CD1c-positive myeloid dendritic cell (primary cell): ENCODE measurements around the gene MTHFS.
"Not testable (repeated sequence)": the region's sequence is repeated elsewhere in the genome, so short reads cannot be mapped to it uniquely, and the experiment has no call there.

Source experiments
- DNase-seq: peaks from one replicate; pipeline ENCODE4 v3.0.0-alpha.2; 2016; ENCODE audit errors: extremely low spot score

MTHFS gene

DNA sequence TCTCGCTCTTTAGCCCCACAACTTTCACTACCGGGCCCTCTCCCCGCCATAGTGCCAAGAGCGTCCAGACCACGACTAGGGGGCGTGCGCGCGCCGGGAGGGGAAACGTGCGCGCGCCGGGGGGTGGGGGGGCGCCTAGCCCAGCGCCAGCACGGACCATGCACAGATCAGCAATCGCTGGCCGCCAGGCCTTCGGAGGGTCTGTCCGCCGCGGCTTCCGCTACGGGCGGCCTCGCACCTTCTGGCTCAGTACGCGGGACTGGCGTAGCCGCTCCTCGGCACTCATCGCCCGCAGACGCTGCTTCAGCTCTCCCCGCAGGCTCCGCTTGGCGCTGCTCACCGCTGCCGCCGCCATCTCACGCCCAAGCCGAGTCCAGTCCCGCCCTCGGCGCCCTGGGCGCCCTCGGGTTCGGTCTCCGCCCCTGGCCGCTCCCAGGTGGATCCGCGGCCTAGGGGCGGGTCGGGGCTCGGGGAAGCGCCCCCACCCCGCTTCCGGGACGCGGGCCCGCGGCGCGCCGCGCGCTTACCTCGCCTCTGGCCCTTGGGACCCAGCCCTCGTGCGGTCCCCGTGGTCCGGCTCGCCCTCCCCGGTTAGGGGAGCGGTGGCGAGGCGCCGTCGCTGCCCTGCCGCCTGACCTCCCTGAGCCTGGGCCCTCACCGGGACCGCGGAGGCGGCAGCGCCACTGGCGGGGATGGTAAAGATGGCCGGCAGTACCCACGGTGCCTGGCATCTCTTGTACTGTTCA lies at the start of gene MTHFS:
MTHFS (minus strand) TSS at position 381 of the 746 bp plus-strand sequence; CDS start at position 355, 26 bp downstream.
- DNase-seq: peak; percentile 75

DNA sequence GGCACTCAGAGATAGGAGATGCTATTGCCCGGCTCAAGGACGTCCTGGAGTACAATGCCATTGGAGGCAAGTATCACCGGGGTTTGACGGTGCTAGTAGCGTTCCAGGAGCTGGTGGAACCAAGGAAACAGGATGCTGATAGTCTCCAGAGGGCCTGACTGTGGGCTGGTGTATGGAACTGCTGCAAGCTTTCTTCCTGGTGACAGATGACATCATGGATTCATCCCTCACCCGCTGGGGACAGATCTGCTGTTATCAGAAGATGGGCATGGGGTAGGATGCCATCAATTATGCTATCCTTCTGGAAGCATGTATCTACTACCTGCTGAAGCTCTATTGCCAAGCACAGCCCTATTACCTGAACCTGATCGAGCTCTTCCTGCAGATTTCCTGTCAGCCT lies 47.8 kb upstream of the MTHFS start:
- no peak for DNase-seq

DNA sequence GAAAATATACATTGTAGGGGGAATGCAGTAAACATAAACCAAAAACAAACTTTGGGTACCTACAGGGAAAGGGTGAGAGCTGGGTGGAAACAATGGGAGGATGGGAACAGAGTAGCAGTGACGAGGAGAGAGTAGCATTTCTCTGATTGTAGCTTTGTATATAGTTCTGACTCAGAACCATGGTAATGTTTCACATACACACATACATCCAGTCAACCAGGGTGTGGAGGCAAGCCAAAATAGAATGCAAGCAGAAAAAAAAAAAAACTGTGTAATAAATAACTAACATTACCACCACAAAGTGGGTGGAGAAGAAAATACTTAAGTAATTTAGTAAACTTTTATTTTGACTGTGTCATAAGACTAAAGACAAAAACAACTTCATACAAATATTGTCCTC lies 47.0 kb upstream of the MTHFS start:
- no peak for DNase-seq

DNA sequence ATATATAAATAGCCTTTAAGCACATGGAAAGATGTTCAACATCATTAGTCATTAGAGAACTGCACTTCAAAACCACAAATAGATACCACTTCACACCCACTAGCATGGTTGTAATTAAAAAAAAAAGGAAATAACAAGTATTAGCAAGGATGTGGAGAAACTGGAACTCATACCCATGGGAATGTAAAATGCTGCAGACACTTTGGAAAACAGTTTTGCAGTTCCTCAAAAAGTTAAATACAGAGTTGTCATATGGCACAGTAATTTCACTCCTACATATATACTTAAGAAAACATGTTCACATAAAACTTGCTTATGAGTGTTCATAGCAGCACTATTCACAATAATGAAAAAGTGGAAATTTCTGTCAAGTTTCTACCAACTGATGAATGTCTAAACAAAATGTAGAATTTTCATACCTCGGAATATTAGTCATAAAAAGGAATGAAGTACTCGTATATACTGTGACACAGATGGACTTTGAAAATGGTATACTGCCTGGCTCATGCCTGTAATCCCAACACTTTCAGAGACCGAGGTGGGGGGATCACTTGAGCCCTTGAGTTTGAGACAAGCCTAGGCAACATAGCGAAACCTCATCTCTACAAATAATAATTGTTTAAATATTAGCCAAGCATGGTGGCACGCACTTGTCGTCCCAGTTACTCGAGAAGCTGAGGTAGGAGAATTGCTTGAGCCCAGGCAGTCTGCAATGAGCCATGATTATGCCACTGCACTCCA lies 46.1 kb upstream of the MTHFS start:
- peak; percentile 81 for DNase-seq

DNA sequence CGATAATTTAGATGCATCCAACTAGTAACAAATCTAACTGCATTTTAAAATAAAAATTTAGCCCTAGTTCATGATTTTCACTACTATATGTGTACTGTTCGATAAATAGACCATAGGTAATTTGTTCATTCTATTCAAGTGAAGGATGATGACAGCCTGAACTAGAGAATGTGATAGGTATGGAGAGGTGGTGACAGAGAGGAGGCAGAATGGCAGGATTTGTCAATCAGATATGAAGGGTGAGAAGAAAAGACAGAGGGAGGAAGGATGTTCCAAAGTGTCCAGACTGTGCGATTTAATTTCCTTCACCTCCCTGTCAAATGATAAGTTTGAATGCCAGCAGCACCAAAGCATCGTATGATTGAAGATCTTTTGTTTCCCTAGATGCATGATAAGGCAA lies 42.6 kb upstream of the MTHFS start:
- DNase-seq: no peak

DNA sequence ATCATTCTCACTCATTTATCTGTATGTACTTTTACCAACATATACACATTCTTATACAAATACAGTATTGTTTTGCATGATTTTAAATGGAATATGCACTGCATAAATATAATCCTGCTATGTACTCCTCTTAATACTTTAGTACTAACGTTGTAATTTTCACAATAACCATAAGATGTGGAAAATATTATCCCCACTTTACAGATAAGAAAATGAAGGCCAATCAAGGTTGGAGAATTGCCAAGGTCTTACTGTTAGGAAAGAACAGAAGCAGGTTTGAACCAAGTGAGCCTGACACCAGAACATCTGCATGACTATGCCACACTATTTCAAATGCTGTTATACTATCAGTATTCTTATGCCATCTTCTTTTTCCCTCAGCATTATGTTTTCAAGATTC lies 41.3 kb upstream of the MTHFS start:
- no peak for DNase-seq

DNA sequence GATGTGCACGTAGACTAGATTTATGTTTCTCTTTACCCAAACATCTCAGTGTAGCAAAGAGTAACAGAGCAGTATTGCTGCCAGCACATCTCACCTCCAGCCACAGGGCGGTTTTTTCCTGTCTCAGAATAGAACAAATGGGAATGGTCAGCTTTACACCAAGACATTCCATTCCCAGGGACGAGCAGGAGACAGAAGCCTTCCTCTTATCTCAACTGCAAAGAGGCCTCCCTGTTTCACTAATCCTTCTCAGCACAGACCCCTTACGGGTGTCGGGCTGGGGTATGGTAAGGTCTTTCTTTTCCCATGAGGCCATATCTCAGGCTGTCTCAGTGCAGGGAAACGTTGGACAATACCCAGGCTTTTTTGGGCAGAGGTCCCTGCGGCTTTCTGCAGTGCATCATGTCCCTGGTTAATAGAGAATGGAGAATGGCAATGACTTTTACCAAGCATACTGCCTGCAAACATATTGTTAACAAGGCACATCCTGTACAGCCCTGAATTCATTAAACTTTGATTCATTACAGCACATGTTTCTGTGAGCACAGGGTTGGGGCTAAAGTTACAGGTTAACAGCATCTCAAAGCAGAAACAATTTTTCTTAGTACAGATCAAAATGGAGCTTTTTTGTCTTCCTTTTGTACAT lies 38.9 kb upstream of the MTHFS start:
- not testable (repeated sequence) for DNase-seq

DNA sequence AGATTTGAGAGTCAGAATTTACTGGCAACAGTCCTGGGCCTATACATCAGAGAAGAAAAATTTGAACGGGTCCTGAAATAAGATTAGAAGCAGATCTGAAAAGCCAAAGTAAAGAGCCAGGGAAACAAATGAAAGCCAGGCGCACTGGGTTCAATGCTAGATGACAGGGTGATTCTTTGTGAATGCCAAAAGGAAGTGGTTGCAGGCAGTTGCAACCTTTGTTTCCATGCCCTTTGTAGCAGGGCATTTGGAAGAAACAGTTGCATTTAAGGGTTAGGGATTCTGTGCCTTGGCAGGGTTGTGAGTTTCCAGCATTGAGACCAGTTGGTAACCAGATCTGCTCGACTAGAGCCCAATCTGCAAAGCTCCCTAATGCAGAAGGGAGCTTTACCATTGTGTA lies 36.4 kb upstream of the MTHFS start:
- no peak for DNase-seq

DNA sequence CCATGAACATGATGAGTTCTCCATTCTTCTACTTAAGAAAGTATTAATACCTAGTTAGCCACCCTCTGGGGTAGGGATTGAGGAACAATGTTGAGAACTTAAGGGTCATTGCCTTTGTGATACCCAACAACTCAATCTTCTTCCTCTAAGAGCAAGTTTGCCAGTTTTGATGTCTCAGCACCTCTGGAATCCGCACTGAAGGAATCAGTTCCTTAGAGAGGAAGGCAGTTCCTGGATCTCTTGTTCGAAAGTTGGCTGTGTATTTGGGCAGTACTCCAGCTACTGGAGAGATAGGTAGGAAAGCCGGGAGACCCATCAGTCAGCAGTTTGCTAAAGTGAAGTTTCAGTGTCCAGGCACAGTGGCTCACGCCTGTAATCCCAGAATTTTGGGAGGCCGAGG lies 35.6 kb upstream of the MTHFS start:
- peak; percentile 80 for DNase-seq

DNA sequence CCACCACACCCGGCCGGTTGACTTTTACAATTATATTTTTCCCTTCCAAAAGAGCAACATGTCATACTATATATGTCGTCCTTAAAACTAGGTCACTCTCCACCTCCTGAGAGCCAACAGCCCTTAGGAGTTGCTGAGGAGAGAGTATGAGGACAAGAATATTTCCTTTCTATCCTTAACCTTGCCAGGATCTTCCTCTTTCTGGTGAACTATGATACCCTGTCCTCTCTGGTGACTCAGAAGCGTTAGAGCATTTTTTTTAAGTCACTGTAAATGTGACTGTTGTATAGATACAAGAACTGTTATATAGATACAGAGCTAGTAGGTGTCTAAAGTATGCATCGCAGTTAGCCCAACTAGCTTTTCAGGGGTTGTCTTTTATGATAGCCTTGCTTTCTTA lies 33.7 kb upstream of the MTHFS start:
- DNase-seq: peak; percentile 70

DNA sequence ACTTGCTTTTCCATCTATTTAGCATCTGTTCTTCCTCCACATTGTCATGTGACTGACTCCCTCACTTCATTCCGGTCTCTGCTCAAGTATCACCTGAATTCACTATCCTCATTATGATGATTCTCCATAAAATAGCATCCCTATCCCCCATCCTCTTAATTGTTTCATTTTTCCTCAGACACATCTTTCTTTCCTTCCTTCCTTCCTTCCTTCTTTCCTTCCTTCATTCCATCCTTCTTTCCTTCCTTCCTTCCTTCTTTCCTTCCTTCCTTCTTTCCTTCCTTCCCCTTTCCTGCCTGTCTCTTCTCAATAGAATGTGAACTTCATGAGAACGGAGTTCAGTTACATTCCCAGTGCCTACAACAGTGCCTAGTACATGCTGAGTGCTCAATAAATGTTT lies 32.6 kb upstream of the MTHFS start:
- no peak for DNase-seq

DNA sequence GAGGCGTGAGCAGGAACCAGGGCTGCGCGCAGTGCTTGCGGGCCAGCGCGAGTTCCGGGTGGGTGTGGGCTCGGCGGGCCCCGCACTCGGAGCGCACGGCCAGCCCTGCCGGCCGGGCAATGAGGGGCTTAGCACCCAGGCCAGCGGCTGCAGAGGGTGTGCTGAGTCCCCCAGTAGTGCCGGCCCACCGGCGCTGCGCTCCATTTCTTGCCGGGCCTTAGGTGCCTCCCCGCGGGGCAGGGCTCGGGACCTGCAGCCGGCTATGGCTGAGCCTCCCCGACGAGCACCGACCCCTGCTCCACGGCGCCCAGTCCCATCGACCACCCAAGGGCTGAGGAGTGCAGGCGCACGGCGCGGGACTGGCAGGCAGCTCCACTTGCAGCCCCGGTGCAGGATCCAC lies 29.3 kb upstream of the MTHFS start:
- not testable (repeated sequence) for DNase-seq

DNA sequence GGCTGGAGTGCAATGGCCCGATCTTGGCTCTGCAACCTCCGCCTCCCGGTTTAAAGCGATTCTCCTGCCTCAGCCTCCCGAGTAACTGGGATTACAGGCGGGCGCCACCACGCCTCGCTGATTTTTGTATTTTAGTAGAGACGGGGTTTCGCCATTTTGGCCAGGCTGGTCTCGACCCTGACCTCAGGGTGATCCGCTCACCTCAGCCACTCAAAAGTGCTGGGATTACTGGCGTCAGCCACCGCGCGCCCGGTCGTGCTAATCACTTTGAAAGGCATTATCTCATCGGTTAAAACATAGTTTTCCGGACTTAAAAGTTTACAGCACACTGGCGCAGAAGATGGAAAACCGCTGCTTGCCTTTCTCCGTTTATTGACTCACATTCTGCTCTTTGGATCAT lies 27.6 kb upstream of the MTHFS start:
- DNase-seq: no peak

DNA sequence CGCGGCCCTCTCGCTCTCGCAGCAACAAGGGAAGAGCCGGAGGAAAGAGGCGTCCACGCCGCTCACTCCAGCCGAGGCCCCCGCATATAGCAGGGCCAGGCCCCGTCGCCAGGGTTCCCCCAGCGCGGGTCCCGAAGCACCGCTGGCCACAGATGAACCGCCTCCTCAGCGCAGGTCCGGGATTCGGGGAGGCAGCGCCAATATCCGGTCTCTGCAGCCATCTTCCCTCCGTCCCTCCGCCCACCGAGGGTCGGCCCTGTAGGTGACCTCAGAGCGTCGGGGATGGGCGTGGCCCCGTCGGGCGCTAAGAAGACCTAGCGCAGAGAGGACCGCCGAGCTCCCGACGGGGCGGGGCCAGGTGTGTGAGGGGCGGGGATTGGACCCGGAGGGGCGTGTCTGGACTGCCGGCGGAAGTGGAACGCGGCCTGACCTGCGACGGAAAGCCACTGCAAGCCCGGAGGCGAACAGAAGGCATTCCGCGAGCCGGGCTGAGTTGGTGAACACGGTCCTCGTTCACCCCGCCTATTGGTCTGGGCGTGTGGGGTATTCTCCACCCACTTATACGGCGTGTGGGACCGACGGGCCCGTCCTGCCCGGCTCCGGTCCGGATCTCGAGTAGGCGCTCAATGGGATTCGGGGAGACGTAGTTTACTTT lies 26.8 kb upstream of the MTHFS start:
- peak; percentile 96 for DNase-seq

DNA sequence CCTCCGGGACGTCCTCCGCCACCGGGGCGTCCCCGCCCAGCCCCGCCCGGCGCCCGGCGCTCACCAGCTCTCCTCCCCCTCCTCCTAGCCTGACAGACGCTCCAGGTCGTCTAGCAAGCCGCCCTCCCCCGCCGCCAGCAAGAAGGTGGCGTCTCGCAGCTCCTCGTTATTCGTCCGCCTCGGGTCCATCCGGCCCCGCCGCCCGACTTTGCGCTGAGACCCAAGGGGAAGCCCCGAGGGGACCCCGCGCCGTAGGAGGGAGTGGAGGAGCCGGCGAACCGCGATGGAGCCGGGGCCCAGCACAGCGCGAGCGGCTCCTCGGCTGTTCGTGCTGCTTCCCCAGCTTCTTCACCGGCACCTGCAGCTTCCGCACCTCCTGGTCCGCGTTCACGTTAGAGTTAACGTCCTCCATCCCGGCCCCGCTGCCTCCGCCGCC lies 26.3 kb upstream of the MTHFS start:
- peak; percentile 50 for DNase-seq

DNA sequence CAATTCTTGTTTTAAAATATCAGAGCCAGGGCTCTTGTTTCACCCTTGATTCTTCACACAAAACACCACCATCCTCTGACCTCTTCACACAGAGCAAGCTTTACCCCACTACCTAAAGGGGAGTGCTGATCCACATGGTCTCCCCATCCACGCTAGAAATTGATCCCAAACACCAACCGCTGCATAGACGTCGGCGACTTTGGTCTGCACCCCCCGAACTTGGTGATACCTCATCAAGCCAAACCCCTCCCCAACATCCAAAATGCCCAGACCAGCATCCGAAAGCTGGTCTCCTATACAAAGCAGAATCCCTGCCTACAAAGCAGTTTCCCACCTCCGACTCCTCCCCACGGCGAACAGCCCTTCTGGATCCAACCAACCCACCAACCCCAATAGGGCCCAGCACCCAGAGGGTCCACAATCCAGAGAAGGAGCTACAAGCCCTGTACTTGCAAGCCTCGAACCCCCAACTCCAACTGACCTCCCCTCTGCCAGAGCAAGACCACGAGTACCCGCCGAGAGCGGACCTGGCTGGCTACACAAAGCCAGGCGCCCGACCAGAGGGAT lies 25.8 kb upstream of the MTHFS start:
- DNase-seq: no peak

DNA sequence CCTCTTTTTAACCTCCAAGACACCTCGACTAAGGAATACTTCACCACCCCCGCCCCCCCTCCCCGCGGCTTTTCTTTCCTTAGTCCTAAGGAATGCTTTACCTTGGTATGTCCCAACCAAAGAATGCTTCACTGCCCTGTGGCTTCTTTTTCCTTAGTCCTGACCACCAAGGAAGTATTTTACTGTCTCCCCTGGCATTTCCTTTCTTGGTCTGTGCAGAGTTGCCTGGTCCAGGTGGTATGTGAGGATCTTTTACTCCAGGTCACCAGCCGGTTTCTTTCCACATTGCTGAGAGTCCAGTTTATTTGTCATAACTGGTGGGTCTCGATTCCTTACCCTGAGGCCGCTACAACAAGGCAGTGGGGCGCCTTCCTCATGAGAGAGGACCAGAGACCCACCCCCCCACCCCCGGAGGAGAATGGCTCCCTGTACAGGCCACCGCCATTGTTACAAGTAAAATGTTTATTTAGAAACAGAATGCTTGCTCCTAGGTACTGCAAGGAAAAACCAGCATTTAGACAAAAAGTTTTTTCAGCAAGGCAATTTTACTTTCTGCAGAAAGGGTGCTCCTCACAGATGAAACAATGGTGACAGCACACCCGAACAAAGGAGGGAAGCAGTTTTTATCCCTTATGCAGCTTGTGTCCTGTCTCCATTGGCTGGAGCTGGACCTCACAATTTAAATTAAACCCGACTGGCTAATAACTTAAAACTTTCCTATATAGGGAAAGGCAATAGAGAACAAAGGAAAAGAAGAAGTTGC lies 23.1 kb upstream of the MTHFS start:
- DNase-seq: no peak

DNA sequence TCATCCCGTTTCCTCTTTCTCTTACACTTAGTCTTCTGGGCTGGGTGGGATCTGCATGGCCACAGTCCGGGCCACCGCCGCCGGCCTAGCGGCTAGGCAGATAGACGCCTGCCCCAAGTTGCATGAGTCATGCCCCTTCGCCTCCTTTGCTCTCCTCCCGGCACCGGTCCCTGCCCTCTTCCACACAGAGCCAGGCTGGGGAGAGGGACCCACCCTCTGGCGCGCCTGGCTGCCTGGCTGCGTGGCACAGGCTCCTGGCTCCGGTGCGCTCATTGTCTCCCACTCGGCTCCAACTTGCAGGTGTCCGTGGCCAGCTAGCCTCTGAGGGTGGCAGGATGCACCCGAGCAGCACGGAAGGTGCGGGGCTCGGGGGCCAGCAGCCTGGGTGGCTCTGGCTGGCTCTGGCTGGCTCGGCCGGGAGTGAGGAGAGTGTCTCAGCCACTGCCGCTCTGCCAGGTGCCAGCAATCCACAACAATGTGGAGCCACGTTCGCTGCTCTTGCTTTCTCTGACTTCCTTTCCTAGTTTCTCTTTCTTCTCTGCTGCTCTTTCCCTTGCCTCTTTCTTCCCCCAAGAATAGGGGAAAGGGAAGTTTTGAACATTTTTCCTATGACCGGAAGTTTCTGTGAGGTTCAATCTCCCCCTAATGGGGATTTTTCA lies 22.4 kb upstream of the MTHFS start:
- DNase-seq: no peak

DNA sequence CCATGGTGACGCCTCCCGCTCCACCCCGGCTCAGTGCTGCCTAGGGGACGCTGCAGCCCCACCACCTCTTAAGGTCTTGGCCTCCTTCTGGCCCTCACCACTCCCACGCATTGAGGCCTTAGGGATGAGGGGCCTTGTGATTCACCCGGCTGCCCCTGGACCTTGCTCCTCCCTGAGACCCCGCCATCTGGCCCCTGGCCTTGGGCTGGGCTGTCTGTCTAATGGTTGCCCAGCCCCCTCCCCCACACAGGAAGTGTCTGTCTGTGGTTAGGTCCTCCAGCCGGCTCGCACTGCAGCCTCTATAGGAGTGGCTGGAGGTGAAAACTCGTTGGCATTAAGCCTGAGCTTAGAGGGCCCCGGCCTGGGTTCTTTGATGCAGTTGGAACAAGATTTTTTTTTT lies 21.5 kb upstream of the MTHFS start:
- no peak for DNase-seq

DNA sequence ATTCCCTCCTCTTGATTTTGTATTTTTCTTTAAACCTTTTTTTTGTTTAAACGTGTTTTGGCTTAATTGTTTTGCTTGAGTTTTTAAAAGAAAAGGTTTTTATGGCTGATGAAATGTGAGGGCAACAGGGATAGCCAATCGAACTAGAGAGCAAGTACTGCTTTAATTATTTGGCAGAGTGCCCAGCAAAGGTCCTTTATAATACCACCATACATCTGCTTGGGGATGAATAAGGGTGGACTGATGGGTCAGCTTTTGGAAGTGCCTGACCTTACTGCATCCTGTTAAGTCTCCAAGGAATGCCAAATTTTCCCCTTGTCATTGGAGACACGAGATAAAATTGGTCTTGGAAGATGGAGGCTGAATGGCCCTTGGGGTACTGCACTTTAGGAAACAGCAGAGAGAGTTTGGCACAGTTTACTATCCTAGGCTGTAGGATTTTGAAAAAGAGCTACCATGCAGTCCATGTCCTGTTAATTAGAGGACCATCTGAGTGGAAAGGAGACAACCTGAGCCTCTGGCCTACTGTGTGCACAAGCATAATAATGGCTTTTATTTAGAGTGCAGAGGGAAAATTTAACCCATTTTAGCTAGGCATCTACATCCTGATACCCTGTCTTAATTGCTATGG lies 19.8 kb upstream of the MTHFS start:
- no peak for DNase-seq
